Activated CD4-positive, alpha-beta T cell treated with anti-CD3 and anti-CD28 coated beads, Interleukin-2, amount 50 U/mL, for 24 hours (primary cell): ENCODE data around the gene OMP.

Source experiments
- DNase-seq, 2 donors: peaks; one replicate each; pipeline ENCODE4 v3.0.0-alpha.2; 2020; ENCODE audit warnings: low read depth in 1 of 2, low spot score in 1 of 2

The OMP gene

GRCh38 chr11:77121876-77122575, 19.4 kb downstream of the OMP start:
- no peak for DNase-seq

DNA sequence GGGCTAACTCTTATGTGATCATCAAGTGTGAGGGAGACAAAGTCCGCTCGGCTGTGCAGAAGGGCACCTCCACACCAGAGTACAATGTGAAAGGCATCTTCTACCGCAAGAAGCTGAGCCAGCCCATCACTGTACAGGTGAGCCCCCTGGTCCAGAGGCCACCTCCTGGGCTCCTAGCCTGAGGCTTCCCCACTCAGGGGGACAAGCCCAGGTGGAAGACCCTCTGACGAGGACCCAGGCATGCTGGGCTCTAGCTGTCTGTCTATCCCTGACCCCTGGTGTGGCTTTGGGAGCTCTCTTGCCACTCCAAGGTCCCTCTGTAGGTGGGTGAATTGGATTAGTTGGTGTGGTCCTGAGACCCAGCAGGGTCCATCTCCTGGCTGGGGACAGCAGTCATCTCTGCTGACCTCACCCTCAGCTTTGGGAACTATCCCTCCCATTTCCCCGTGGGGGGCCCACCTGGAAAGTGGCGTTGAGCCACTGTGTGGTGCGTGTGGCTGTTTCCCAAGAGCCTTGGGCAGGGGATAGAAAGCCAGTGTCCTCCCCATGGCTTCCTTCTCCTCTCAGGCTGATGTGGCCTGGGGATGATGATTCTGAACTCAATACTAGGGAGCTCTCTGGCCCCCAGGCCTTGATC, 20.1 kb downstream of the OMP start:
- DNase-seq: no peak

DNA sequence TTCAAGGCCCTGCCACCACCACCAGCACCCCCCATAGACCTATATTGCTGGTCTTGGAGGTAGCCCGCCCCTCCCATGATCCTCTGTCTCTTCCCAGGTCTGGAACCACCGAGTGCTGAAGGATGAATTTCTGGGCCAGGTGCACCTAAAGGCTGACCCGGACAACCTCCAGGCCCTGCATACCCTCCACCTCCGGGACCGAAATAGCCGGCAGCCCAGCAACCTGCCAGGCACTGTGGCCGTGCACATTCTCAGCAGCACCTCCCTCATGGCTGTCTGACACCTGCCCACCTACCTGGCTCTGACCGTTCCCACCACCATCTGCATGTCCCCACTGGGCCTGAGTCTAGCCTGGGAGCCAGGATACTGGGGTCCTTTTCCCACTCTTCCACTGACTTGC, 21.0 kb downstream of the OMP start:
- no peak for DNase-seq

- no peak for DNase-seq
These were observed 21.4 kb downstream of the OMP start for GRCh38 chr11:77124041-77124440.

- no peak for DNase-seq
These were observed 21.8 kb downstream of the OMP start for GRCh38 chr11:77124488-77124887.

- no peak for DNase-seq
These were observed 22.6 kb downstream of the OMP start for GRCh38 chr11:77125191-77125590.

DNA sequence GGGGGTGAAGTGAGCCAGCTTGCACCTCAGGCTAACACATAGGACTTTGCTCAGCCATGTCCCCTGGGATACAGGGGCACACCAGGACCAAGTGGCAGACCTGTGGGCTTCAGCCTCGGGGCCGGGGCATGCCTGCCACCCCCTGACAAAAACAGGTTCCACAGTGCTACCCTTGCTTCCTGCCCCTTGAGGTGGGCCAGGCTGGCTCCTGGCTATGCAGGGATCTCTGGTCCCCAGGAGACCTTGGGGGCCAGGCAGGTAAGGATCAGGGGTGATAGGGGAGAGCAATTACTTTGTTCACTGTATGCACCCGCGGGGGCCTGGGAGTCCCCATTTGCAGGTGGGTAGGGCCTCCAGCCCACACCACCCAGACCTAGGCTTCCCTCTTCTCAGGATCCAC, 23.1 kb downstream of the OMP start:
- DNase-seq: no peak

DNA sequence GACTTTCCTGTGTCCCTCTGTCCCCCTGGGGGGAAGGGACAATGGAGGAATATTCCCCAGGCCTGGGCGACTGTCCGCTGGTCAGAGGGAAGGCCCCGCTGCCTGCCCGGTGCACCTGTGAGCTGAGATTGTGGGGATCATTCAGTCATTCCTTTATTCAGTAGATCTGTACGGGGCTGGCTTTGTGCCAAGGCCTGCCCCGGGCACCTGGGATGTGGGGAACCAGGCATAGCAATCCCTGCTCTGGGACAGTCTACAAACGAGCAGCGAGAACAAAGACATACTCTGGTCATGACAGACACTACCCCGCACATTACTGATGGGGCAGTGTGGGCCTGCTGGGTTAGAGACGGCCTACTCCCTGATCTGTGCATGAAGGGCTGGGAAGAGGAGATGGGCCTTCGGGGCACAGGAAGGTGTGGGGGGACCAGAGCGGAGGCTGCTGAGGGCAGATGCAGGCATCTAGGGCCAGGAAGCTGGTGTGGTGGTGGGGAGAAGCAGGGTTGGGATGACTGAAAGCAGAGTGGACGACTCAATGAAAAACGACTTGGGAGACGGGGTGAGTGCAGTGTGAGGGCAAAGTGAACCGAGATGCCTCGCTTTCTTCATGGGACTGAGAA, 23.6 kb downstream of the OMP start:
- DNase-seq: no peak

GRCh38 chr11:77126861-77127234, 24.2 kb downstream of the OMP start:
- no peak for DNase-seq

GRCh38 chr11:77127235-77127911, 24.7 kb downstream of the OMP start:
- DNase-seq: peak; percentile 22 to 39

DNA sequence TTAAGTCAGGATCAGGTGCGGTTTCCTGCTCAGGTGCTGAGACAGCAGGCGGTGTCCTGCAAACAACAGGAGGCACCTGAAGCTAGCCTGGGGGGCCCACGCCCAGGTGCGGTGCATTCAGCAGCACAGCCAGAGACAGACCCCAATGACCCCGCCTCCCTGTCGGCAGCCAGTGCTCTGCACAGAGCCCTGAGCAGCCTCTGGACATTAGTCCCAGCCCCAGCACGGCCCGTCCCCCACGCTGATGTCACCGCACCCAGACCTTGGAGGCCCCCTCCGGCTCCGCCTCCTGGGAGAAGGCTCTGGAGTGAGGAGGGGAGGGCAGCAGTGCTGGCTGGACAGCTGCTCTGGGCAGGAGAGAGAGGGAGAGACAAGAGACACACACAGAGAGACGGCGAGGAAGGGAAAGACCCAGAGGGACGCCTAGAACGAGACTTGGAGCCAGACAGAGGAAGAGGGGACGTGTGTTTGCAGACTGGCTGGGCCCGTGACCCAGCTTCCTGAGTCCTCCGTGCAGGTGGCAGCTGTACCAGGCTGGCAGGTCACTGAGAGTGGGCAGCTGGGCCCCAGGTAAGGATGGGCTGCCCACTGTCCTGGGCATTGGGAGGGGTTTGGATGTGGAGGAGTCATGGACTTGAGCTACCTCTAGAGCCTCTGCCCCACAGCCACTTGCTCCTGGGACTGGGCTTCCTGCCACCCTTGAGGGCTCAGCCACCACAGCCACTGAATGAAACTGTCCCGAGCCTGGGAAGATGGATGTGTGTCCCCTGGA, 25.5 kb downstream of the OMP start, which contains the start of gene MYO7A:
MYO7A (plus strand) TSS at position 327 of the 772 bp plus-strand sequence. CDS start 2,389 bp downstream, outside the sequence.
- DNase-seq: no peak

DNA sequence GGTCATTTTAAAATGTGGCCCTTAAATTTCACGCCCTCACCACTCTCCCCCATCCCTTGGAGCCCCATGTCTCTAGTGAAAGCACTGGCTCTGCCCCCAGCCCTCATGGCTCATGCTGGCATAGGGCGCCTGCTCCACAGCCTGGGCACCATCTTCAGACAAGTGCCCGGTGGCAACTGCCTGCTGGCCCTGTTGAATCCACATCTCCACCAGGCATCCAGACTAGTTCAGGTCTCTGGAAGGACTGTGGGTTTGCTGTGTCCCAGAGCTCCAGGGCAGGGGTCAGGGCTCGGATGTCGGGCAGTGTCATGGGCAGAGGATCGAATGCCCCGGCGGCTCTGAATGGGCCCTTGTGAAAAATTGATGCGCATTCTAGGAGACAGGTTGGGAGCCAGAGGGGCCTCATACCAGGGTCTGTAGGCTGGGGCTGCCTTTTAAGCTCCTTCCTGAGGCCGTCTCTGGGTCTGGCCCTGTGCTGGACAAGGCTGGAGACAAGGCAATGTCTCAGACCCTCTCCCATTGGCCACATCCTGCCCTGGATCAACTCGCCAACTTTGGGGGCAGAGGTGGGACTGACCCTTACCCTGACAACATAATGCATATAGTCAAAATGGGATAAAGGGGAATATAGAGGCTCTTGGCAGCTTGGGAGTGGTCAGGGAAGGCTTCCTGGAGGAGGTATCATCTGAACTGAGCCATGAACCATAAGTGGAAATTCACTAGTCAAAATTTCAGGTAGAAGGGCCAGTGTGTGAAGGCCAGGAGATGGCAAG, 26.6 kb downstream of the OMP start:
- DNase-seq: no peak

DNA sequence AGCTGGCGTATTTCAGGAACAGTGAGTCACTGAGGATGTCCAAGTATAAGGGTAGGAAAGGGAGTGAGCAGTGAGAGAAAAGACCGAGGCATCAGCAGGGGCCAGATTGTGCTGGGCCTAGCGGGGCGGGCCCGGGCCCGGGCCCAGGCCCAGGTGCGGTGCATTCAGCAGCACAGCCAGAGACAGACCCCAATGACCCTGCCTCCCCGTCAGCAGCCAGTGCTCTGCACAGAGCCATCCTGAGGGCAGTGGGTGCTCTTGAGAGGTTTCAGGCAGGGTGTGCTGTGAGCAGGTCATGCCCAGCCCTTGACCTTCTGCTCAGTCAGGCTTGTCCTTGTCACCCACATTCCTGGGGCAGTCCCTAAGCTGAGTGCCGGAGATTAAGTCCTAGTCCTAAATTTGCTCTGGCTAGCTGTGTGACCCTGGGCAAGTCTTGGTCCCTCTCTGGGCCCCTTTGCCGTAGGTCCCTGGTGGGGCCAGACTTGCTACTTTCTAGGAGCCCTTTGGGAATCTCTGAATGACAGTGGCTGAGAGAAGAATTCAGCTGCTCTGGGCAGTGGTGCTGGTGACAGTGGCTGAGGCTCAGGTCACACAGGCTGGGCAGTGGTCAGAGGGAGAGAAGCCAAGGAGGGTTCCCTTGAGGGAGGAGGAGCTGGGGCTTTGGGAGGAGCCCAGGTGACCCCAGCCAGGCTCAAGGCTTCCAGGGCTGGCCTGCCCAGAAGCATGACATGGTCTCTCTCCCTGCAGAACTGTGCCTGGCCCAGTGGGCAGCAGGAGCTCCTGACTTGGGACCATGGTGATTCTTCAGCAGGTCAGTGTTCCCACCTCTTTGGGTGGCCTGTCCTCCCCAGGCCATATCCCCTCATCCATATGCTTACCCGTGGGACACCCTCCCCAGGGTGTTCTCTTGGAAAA, 27.5 kb downstream of the OMP start:
- DNase-seq: no peak

GRCh38 chr11:77130763-77131513, 28.3 kb downstream of the OMP start:
- no peak for DNase-seq

GRCh38 chr11:77131560-77131959, 28.9 kb downstream of the OMP start:
- DNase-seq: no peak

GRCh38 chr11:77135069-77135468, 32.4 kb downstream of the OMP start:
- no peak for DNase-seq

DNA sequence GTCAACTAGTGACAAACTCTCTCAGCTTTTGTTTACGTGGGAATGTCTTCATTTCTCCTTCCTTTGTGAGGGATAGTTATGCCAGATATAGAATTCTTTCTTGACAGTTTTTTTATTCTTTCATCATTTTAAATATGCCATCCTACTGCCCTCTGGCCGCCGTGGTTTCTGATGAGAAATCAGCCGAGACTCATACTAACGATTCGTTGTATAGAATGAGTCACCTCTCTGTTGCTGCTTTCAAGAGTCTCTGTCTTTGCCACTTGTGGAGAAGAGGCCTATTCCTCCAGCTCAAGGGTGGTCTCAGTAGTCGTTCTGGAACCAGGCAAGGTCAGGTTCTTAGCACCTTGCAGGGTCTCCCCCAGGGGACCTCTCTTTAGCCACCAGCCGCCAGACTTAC, 33.4 kb downstream of the OMP start:
- no peak for DNase-seq

GRCh38 chr11:77136784-77137420, 34.3 kb downstream of the OMP start:
- no peak for DNase-seq
